ENCODE measurements around the gene TTYH2.

Gene TTYH2

GRCh38 chr17:74216505-74216904 is 3.1 kb downstream of the TTYH2 start:
- no peak for DNase-seq (ENCODE audit: low read depth)

GRCh38 chr17:74217037-74217730 is 3.8 kb downstream of the TTYH2 start:
- DNase-seq (ENCODE audit: low read depth), result no peak

GRCh38 chr17:74217888-74218287 is 4.5 kb downstream of the TTYH2 start:
- DNase-seq (ENCODE audit: low read depth), result no peak

- DNase-seq (ENCODE audit: low read depth), result no peak
Measured at GRCh38 chr17:74218436-74218835, 5.1 kb downstream of the TTYH2 start.

- no peak for DNase-seq (ENCODE audit: low read depth)
Measured at GRCh38 chr17:74219576-74220133, 6.3 kb downstream of the TTYH2 start.

- no peak for DNase-seq (ENCODE audit: low read depth)
Measured at GRCh38 chr17:74220219-74220618, 6.8 kb downstream of the TTYH2 start.

- no peak for DNase-seq (ENCODE audit: low read depth)
Measured at GRCh38 chr17:74220946-74221818, 7.8 kb downstream of the TTYH2 start.

- DNase-seq (ENCODE audit: low read depth), result no peak
Measured at GRCh38 chr17:74222399-74222798, 9.0 kb downstream of the TTYH2 start.

GRCh38 chr17:74223901-74224300 is 10.5 kb downstream of the TTYH2 start:
- DNase-seq (ENCODE audit: low read depth), result no peak

- DNase-seq (ENCODE audit: low read depth), result no peak
Measured at GRCh38 chr17:74224959-74225725, 11.8 kb downstream of the TTYH2 start.

GRCh38 chr17:74226252-74226651 is 12.9 kb downstream of the TTYH2 start:
- DNase-seq (ENCODE audit: low read depth), result no peak

GRCh38 chr17:74227271-74228080 is 14.1 kb downstream of the TTYH2 start:
- no peak for DNase-seq (ENCODE audit: low read depth)

- DNase-seq (ENCODE audit: low read depth), result no peak
Measured at GRCh38 chr17:74228306-74228978, 15.1 kb downstream of the TTYH2 start.

- DNase-seq (ENCODE audit: low read depth), result no peak
Measured at GRCh38 chr17:74230896-74231295, 17.5 kb downstream of the TTYH2 start.

GRCh38 chr17:74231928-74232907 is 18.8 kb downstream of the TTYH2 start:
- DNase-seq (ENCODE audit: low read depth), result no peak

GRCh38 chr17:74233937-74234336 is 20.6 kb downstream of the TTYH2 start:
- no peak for DNase-seq (ENCODE audit: low read depth)

- no peak for DNase-seq (ENCODE audit: low read depth)
Measured at GRCh38 chr17:74234486-74234885, 21.1 kb downstream of the TTYH2 start.

GRCh38 chr17:74235040-74235581 is 21.7 kb downstream of the TTYH2 start:
- no peak for DNase-seq (ENCODE audit: low read depth)

- DNase-seq (ENCODE audit: low read depth), result no peak
Measured at GRCh38 chr17:74235911-74236371, 22.6 kb downstream of the TTYH2 start.
